ENCODE data around the gene MRPL53. TPM values are rescaled to one million over a fixed set of nuclear protein-coding genes. Genes with fewer than 3 reads are reported as not detected.

MRPL53 gene
- total and polyA plus RNA-seq, 2 of the 13 experiments (the other 11 are each of a cell fraction or from before 2014, with no cell fraction given), result 34.3 to 51.9 TPM

GRCh38 chr2:74488643-74489481 lies 16.4 kb upstream of the MRPL53 start (continued):
- TF ChIP-seq KIAA2018 (CRISPR knock-in tag; IDR thresholded peaks at IDR 0.05; ENCODE audit: borderline replicate concordance) (no peak), ZMYM3 (CRISPR knock-in tag; IDR thresholded peaks at IDR 0.05) (peak; percentile 72), ATAD3A (CRISPR knock-in tag; IDR thresholded peaks at IDR 0.05) (no peak), ZNF235 (CRISPR knock-in tag; IDR thresholded peaks at IDR 0.05; ENCODE audit: borderline replicate concordance) (no peak), KDM5B (CRISPR knock-in tag; IDR thresholded peaks at IDR 0.05; ENCODE audit: borderline replicate concordance) (no peak), CREM (IDR thresholded peaks at IDR 0.05) (peak; percentile 94), CREM (CRISPR knock-in tag; IDR thresholded peaks at IDR 0.05) (no peak), TSC22D2 (CRISPR knock-in tag; IDR thresholded peaks at IDR 0.05; ENCODE audit: borderline replicate concordance) (no peak), ZNF605 (CRISPR knock-in tag; IDR thresholded peaks at IDR 0.05) (peak; percentile 35; the same call in 1 of the 2 replicates), POLR2AphosphoS5 (IDR thresholded peaks at IDR 0.05; ENCODE audit: low read depth, low read length) (peak; percentile 51)
- TF ChIP-seq, protein P1, sequence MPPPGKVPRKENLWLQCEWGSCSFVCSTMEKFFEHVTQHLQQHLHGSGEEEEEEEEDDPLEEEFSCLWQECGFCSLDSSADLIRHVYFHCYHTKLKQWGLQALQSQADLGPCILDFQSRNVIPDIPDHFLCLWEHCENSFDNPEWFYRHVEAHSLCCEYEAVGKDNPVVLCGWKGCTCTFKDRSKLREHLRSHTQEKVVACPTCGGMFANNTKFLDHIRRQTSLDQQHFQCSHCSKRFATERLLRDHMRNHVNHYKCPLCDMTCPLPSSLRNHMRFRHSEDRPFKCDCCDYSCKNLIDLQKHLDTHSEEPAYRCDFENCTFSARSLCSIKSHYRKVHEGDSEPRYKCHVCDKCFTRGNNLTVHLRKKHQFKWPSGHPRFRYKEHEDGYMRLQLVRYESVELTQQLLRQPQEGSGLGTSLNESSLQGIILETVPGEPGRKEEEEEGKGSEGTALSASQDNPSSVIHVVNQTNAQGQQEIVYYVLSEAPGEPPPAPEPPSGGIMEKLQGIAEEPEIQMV (CRISPR knock-in tag; IDR thresholded peaks at IDR 0.05; ENCODE audit: low read depth), result 0 out of 2 replicates have a peak, but pooled peaks have one; percentile 29
- TF ChIP-seq, protein P2, sequence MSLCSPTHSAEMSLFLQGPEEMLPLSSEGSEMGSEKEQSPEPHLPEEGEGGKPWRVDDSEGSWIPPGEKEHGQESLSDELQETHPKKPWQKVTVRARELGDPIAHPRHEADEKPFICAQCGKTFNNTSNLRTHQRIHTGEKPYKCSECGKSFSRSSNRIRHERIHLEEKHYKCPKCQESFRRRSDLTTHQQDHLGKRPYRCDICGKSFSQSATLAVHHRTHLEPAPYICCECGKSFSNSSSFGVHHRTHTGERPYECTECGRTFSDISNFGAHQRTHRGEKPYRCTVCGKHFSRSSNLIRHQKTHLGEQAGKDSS (CRISPR knock-in tag; IDR thresholded peaks at IDR 0.05; ENCODE audit: borderline replicate concordance, low read depth), result no peak
- TF ChIP-seq, protein P3, sequence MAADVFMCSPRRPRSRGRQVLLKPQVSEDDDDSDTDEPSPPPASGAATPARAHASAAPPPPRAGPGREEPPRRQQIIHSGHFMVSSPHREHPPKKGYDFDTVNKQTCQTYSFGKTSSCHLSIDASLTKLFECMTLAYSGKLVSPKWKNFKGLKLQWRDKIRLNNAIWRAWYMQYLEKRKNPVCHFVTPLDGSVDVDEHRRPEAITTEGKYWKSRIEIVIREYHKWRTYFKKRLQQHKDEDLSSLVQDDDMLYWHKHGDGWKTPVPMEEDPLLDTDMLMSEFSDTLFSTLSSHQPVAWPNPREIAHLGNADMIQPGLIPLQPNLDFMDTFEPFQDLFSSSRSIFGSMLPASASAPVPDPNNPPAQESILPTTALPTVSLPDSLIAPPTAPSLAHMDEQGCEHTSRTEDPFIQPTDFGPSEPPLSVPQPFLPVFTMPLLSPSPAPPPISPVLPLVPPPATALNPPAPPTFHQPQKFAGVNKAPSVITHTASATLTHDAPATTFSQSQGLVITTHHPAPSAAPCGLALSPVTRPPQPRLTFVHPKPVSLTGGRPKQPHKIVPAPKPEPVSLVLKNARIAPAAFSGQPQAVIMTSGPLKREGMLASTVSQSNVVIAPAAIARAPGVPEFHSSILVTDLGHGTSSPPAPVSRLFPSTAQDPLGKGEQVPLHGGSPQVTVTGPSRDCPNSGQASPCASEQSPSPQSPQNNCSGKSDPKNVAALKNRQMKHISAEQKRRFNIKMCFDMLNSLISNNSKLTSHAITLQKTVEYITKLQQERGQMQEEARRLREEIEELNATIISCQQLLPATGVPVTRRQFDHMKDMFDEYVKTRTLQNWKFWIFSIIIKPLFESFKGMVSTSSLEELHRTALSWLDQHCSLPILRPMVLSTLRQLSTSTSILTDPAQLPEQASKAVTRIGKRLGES (CRISPR knock-in tag; IDR thresholded peaks at IDR 0.05; ENCODE audit: borderline replicate concordance), result no peak

Measured in HepG2 (cell line).